GM12878 (cell line): ENCODE data around the gene SERPINF2. TPM values are rescaled to one million over a fixed set of nuclear protein-coding genes. Genes with fewer than 3 reads are reported as not detected.

Experiments used
- ATAC-seq: fragments of 200-7000 bp; cut with Tn5 transposase; 3 replicates; pipeline ENCODE4 v1.9.1; 2020; ENCODE audit warnings: mild to moderate bottlenecking, moderate library complexity
- BruUV-seq: library from RNA; stranded (reverse); fragments of 400-500 nt; replicated peaks from 2 replicates; lab custom pipeline; 2021; lab: Mats Ljungman, UMichigan
- CTCF ChIA-PET: fragments of 300-600 bp; sonication (Branson Sonifier 250); formaldehyde crosslinking; extraction: SDS; loops from one replicate; lab custom pipeline; 2021; ENCODE audit warnings: inconsistent platforms; lab: Yijun Ruan, JAX
- POLR2A ChIA-PET: fragments of 350-600 bp; formaldehyde crosslinking; extraction: SDS; loops from one replicate; lab custom pipeline; 2021; ENCODE audit warnings: inconsistent platforms; lab: Charles Lee
- RAD21 ChIA-PET: fragments of 300-600 bp; sonication (Branson Sonifier 250); formaldehyde crosslinking; loops from one replicate; lab custom pipeline; 2023; ENCODE audit warnings: antibody characterized with exemption; ENCODE audit not compliant: unreplicated experiment; lab: Charles Lee
- SMC1A ChIA-PET: fragments of 300-600 bp; sonication (Branson Sonifier 250); formaldehyde crosslinking; loops from one replicate; lab custom pipeline; 2023; ENCODE audit not compliant: unreplicated experiment, uncharacterized antibody; lab: Charles Lee
- DNase-seq: peaks from one replicate; pipeline ENCODE4 v3.0.0-alpha.2; 2011; ENCODE audit warnings: low read depth, low spot score
- FAIRE-seq: peaks from 3 replicates; lab custom pipeline; 2011; peaks lifted over from hg19 to GRCh38; lab: Jason Lieb, UNC
- H2AFZ ChIP-seq: 2 replicates; pipeline ENCODE4 v1.6.0; 2011; ENCODE audit warnings: low read depth, low read length, control low read depth; ENCODE audit not compliant: control insufficient read depth
- H3K27ac ChIP-seq: 2 replicates; pipeline ENCODE4 v1.5.1; 2011; ENCODE audit warnings: control low read depth; ENCODE audit not compliant: control insufficient read depth, insufficient read depth
- H3K27me3 ChIP-seq, 2 experiments: replicated peaks in 1 of 2; 2 replicates each; pipeline versions ENCODE4 v1.6.0 to v1.6.1; 2011; ENCODE audit warnings: low read length in 1 of 2; ENCODE audit not compliant: control insufficient read depth in 2 of 2, insufficient read depth in 2 of 2
- H3K36me3 ChIP-seq, 2 experiments: 2 replicates each; pipeline ENCODE4 v1.5.1; 2011; ENCODE audit warnings: low read length in 1 of 2; ENCODE audit not compliant: control insufficient read depth in 2 of 2, insufficient read depth in 2 of 2
- H3K4me1 ChIP-seq: 2 replicates; pipeline ENCODE4 v1.6.1; 2011; ENCODE audit warnings: mild to moderate bottlenecking, low read length, moderate library complexity, mixed read lengths; ENCODE audit not compliant: control insufficient read depth, insufficient read depth
- H3K4me2 ChIP-seq: 2 replicates; pipeline ENCODE4 v1.6.0; 2011; ENCODE audit warnings: control low read depth; ENCODE audit not compliant: control insufficient read depth, insufficient read depth
- H3K4me3 ChIP-seq: fragments of 200-600 bp; sonication (generic); 2 replicates; pipeline ENCODE4 v1.5.1; 2016
- H3K79me2 ChIP-seq: 2 replicates; pipeline ENCODE4 v1.6.0; 2011; ENCODE audit warnings: low read length; ENCODE audit not compliant: control insufficient read depth, insufficient read depth
- H3K9ac ChIP-seq: 2 replicates; pipeline ENCODE4 v1.8.0; 2011; ENCODE audit warnings: low read length, control low read depth, mixed read lengths; ENCODE audit not compliant: control insufficient read depth, insufficient read depth
- H3K9me3 ChIP-seq: replicated peaks from 3 replicates; pipeline ENCODE4 v1.5.1; 2011; ENCODE audit warnings: mild to moderate bottlenecking, low read length; ENCODE audit not compliant: control insufficient read depth, insufficient read depth
- H4K20me1 ChIP-seq: 2 replicates; pipeline ENCODE4 v1.6.0; 2011; ENCODE audit not compliant: control insufficient read depth, insufficient read depth
- ATF7 ChIP-seq: fragments of 450-650 bp; IDR thresholded peaks from 2 replicates; pipeline ENCODE4 v1.6.1; 2016; ENCODE audit warnings: low read depth, mild to moderate bottlenecking
- BCL11A ChIP-seq: IDR thresholded peaks from 2 replicates; pipeline ENCODE4 v1.6.1; 2011; ENCODE audit warnings: low read depth, low read length
- CUX1 ChIP-seq: IDR thresholded peaks from 2 replicates; pipeline ENCODE4 v1.6.1; 2012; ENCODE audit warnings: improper control_type of control experiment, low read depth, low read length; ENCODE audit not compliant: insufficient replicate concordance
- HSF1 ChIP-seq: fragments of 150-350 bp; IDR thresholded peaks from 2 replicates; pipeline ENCODE4 v1.6.1; 2014; ENCODE audit warnings: mild to moderate bottlenecking, low read depth, low read length
- IKZF1 ChIP-seq: fragments of 450-650 bp; conservative IDR thresholded peaks from 2 replicates; pipeline ENCODE4 v1.6.1; 2017; ENCODE audit warnings: antibody characterized with exemption, mild to moderate bottlenecking
- IRF4 ChIP-seq: IDR thresholded peaks from 2 replicates; pipeline ENCODE4 v1.6.1; 2011; ENCODE audit warnings: low read depth, low read length
- NR2F1 ChIP-seq: fragments of 450-650 bp; conservative IDR thresholded peaks from 2 replicates; pipeline ENCODE4 v1.6.1; 2017; ENCODE audit warnings: mild to moderate bottlenecking
- RUNX3 ChIP-seq: IDR thresholded peaks from 2 replicates; pipeline ENCODE4 v1.6.1; 2012; ENCODE audit warnings: low read length, inconsistent platforms
- SREBF2 ChIP-seq: IDR thresholded peaks from 2 replicates; pipeline ENCODE4 v1.6.1; 2012; ENCODE audit warnings: mild to moderate bottlenecking, low read length
- TCF3 ChIP-seq: IDR thresholded peaks from 2 replicates; pipeline ENCODE4 v1.6.1; 2012; ENCODE audit warnings: low read depth, mild to moderate bottlenecking, low read length, borderline replicate concordance; ENCODE audit not compliant: insufficient read depth
- WGBS: methylation state at CpG from one replicate; pipeline ENCODE4 v1.1.6; 2016; ENCODE audit warnings: low lambda C conversion rate; ENCODE audit not compliant: insufficient replicate concordance, insufficient coverage; ENCODE audit errors: missing lambda C conversion rate; 5-methylcytosine and 5-hydroxymethylcytosine counted together
- in situ Hi-C: fragments of 300-500 bp; cut with MboI; formaldehyde crosslinking; loops from 9 replicates; pipeline ENCODE4 v1.14.3; 2018; ENCODE audit warnings: mixed read lengths
- intact Hi-C: fragments of 100-400 bp; cut with micrococcal nuclease; formaldehyde crosslinking; loops from one replicate; pipeline ENCODE4 v1.14.2; 2022; ENCODE audit not compliant: unreplicated experiment
- polyA plus RNA-seq, 11 experiments: library from polyadenylated mRNA; depleted of rRNA in 4 of 11; unstranded in 6 of 11; stranded (reverse) in 5 of 11; fragments of >200 nt; fragmentation: Nextera tagmentation in 4 of 11; fragmentation: Illumina TruSeq in 1 of 11; extraction: Ambion mirVana in 4 of 11; extraction: Trizol in 1 of 11; gene quantifications; 1 replicate in 1 of 11; 2 replicates in 10 of 11; pipeline versions ENCODE4 v1.2.1 to v1.2.3, GENCODE V29; 2011 to 2016; ENCODE audit warnings: inconsistent platforms in 2 of 11, missing spikeins in 2 of 11, low read depth in 1 of 11
- total RNA-seq, 4 experiments: library from RNA; depleted of rRNA in 3 of 4; stranded (reverse); fragments of >200 nt in 3 of 4; fragmentation: Illumina TruSeq in 1 of 4; extraction: Trizol in 1 of 4; gene quantifications; 2 replicates each; pipeline versions ENCODE4 v1.2.1 to v1.2.3, GENCODE V29; 2013 to 2021

SERPINF2 gene
- total and polyA plus RNA-seq, 10 of the 15 experiments (the other 5 are each of a cell fraction or from before 2014, with no cell fraction given), result 0.04 to 0.21 (median 0.12) TPM; not detected in 6

- Histone ChIP-seq H3K79me2 (no peaks in the 10 kb centered on the region), H3K36me3 (no peaks in the 10 kb centered on the region; a peak in 1 of 4 replicates), H3K9me3 (no peaks in the 10 kb centered on the region), H3K27me3 (no peaks in the 10 kb centered on the region), H3K9ac (no peak overlapping the region), H4K20me1 (no peaks in the 10 kb centered on the region), H2AFZ (no peak overlapping the region), H3K4me3 (no peak overlapping the region), H3K27ac (no peak overlapping the region), H3K4me2 (no peak overlapping the region), H3K4me1 (no peaks in the 10 kb centered on the region)
- no peak for FAIRE-seq
- WGBS, result 0% methylated on average over 1 of the region's 2 CpGs
- intact Hi-C loops, result no loop called here
- ChIA-PET RAD21 (no interaction called here), POLR2A (interaction anchor here (0.5 kb wide), 1 partner anchor 213 kb away, joined by 7 read pairs; no protein-coding TSS in a partner anchor), SMC1A (no interaction called here), CTCF (no interaction called here)
- TF ChIP-seq BCL11A, result no peak
- no peak for TF ChIP-seq NR2F1
- in situ Hi-C loops, result no loop called here
- BruUV-seq, result no TSS peak
- peak; percentile 22; the same call in 2 of the 3 replicates for ATAC-seq
- DNase-seq, result no peak
These were observed 393 bp downstream of the SERPINF2 start for GRCh38 chr17:1743088-1743439.

- Histone ChIP-seq H2AFZ (no peak overlapping the region), H3K4me1 (no peaks in the 10 kb centered on the region), H3K27ac (no peak overlapping the region), H3K36me3 (no peaks in the 10 kb centered on the region; a peak in 1 of 4 replicates), H3K27me3 (no peaks in the 10 kb centered on the region), H3K4me3 (no peak overlapping the region), H3K9ac (no peak overlapping the region), H4K20me1 (no peaks in the 10 kb centered on the region), H3K79me2 (no peaks in the 10 kb centered on the region), H3K4me2 (no peak overlapping the region), H3K9me3 (no peaks in the 10 kb centered on the region)
- CTCF ChIA-PET, result no interaction called here
- BruUV-seq, result no TSS peak
- WGBS, result 69% methylated on average over 20 of the region's 29 CpGs
- DNase-seq (no peak), FAIRE-seq (no peak), ATAC-seq (no peak)
- intact Hi-C loops (no loop called here), in situ Hi-C loops (no loop called here)
- SMC1A ChIA-PET, result no interaction called here
- POLR2A ChIA-PET, result interaction anchor here (0.6 kb wide), 1 partner anchor 9 kb away, joined by 3 read pairs; no protein-coding TSS in a partner anchor
- RAD21 ChIA-PET, result no interaction called here
- TF ChIP-seq HSF1 (no peak), IRF4 (no peak), CUX1 (no peak), RUNX3 (no peak), ATF7 (no peak), IKZF1 (no peak), SREBF2 (no peak), TCF3 (no peak)
These were observed 2.2 kb downstream of the SERPINF2 start for GRCh38 chr17:1744551-1745512.
